KMS-11 (cell line): ENCODE measurements around the gene TAF6L.
"Not testable (repeated sequence)": the region's sequence is repeated elsewhere in the genome, so short reads cannot be mapped to it uniquely, and the experiment has no call there.

Experiments used
- H2AFZ ChIP-seq: fragments of 200-600 bp; sonication (generic); 2 replicates; pipeline ENCODE4 v1.6.1; 2016; ENCODE audit warnings: antibody characterized with exemption, mixed run types, low read depth
- H3K27ac ChIP-seq: fragments of 200-600 bp; sonication (generic); 2 replicates; pipeline ENCODE4 v1.6.1; 2016; ENCODE audit warnings: mild to moderate bottlenecking, mixed run types
- H3K27me3 ChIP-seq: fragments of 200-600 bp; sonication (generic); 2 replicates; pipeline ENCODE4 v1.6.1; 2017; ENCODE audit warnings: mild to moderate bottlenecking, low read depth, mixed run types, moderate library complexity; ENCODE audit not compliant: insufficient read depth
- H3K36me3 ChIP-seq: fragments of 200-600 bp; sonication (generic); 2 replicates; pipeline ENCODE4 v1.6.1; 2017; ENCODE audit warnings: mild to moderate bottlenecking, mixed run types; ENCODE audit not compliant: insufficient read depth
- H3K4me1 ChIP-seq: fragments of 200-600 bp; sonication (generic); 2 replicates; pipeline ENCODE4 v1.6.1; 2016; ENCODE audit warnings: mild to moderate bottlenecking, low read depth, mixed run types; ENCODE audit not compliant: poor library complexity, severe bottlenecking
- H3K4me2 ChIP-seq: fragments of 200-600 bp; sonication (generic); 2 replicates; pipeline ENCODE4 v1.7.0; 2016; ENCODE audit warnings: mild to moderate bottlenecking, mixed run types
- H3K4me3 ChIP-seq: fragments of 200-600 bp; sonication (generic); IDR thresholded peaks from 2 replicates; pipeline ENCODE4 v1.6.1; 2017; ENCODE audit warnings: low read depth, low read length, mixed read lengths; ENCODE audit not compliant: insufficient read depth
- H3K79me2 ChIP-seq: fragments of 200-600 bp; sonication (generic); 2 replicates; pipeline ENCODE4 v1.6.1; 2016; ENCODE audit warnings: low read depth, mixed run types; ENCODE audit not compliant: insufficient read depth
- H3K9ac ChIP-seq: fragments of 200-600 bp; sonication (generic); 2 replicates; pipeline ENCODE4 v1.6.1; 2016; ENCODE audit warnings: mild to moderate bottlenecking, mixed run types
- H4K20me1 ChIP-seq: fragments of 200-600 bp; sonication (generic); 2 replicates; pipeline ENCODE4 v1.6.1; 2016; ENCODE audit warnings: mild to moderate bottlenecking, mixed run types; ENCODE audit not compliant: insufficient read depth
- CTCF ChIP-seq: fragments of 200-600 bp; sonication (generic); conservative IDR thresholded peaks from 2 replicates; pipeline ENCODE4 v1.6.1; 2017; ENCODE audit warnings: low read depth, mild to moderate bottlenecking, antibody characterized with exemption, low read length, moderate library complexity, mixed read lengths

TAF6L gene

GRCh38 chr11:62728171-62728988 lies 42.8 kb upstream of the TAF6L start, which contains the start of gene TTC9C:
Gene TTC9C, plus strand, starts transcription at chr11:62728486. Its CDS starts 363 bp downstream, at chr11:62728849.
- Histone ChIP-seq H3K27me3 (no peaks in the 10 kb centered on the region), H3K4me1 (peaks cover 30% of the 10 kb centered on the region), H3K4me2 (peak within 1 kb of the TSS; percentile 82), H3K27ac (peak within 1 kb of the TSS; percentile 89), H3K4me3 (no peak within 1 kb of the TSS), H3K9ac (peak within 1 kb of the TSS; percentile 77), H2AFZ (peak within 1 kb of the TSS; percentile 70), H4K20me1 (peaks cover 16% of the 10 kb centered on the region; the same call in 1 of the 2 replicates), H3K36me3 (peaks cover 6% of the 10 kb centered on the region; the same call in 1 of the 2 replicates), H3K79me2 (peaks cover 56% of the 10 kb centered on the region)
- no peak for TF ChIP-seq CTCF

- not testable (repeated sequence) for H3K36me3 ChIP-seq, H3K27me3 ChIP-seq, H4K20me1 ChIP-seq, H2AFZ ChIP-seq, H3K4me3 ChIP-seq
- H3K27ac ChIP-seq = peak overlapping the region; percentile 29; the same call in 1 of the 2 replicates
- H3K4me2 ChIP-seq = peak overlapping the region; percentile 82
- peaks cover 39% of the 10 kb centered on the region for H3K79me2 ChIP-seq
- H3K4me1 ChIP-seq = peaks cover 16% of the 10 kb centered on the region
- peak overlapping the region; percentile 9; the same call in 1 of the 2 replicates for H3K9ac ChIP-seq
These were observed 41.1 kb upstream of the TAF6L start for GRCh38 chr11:62730076-62730475.

DNA sequence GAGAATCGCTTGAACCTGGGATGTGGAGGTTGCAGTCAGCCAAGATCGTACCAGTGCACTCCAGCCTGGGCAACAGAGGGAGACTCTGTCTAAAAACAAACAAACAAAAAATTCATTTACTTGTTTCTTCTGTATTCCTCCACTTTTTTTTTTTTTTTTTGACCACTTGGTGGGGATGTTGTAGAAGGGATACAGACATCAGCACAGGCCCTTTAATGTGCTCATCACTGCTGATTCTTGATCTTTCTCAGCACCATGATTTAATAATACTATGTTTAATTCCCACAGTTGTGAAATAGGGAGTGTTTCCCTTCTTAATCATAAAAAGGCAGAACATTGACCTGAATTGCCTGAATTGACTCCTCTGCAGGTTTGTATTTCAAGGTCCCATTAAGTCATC lies 38.4 kb upstream of the TAF6L start:
- TF ChIP-seq CTCF = peak; percentile 38
- no peak overlapping the region for H3K4me2 ChIP-seq
- H4K20me1 ChIP-seq = no peaks in the 10 kb centered on the region
- no peak overlapping the region; the same call in 1 of the 2 replicates for H3K27ac ChIP-seq
- H3K4me1 ChIP-seq = peaks cover 16% of the 10 kb centered on the region
- no peaks in the 10 kb centered on the region for H3K27me3 ChIP-seq
- no peaks in the 10 kb centered on the region for H3K36me3 ChIP-seq
- H3K79me2 ChIP-seq = peaks cover 21% of the 10 kb centered on the region
- H3K4me3 ChIP-seq = no peak overlapping the region
- no peak overlapping the region for H3K9ac ChIP-seq
- H2AFZ ChIP-seq = no peak overlapping the region

GRCh38 chr11:62737196-62737595 lies 34.0 kb upstream of the TAF6L start:
- Histone ChIP-seq H3K36me3 (no peaks in the 10 kb centered on the region), H3K79me2 (no peaks in the 10 kb centered on the region; the same call in 1 of the 2 replicates), H3K4me2 (no peak overlapping the region), H2AFZ (no peak overlapping the region), H3K27me3 (no peaks in the 10 kb centered on the region), H3K4me3 (no peak overlapping the region), H3K9ac (no peak overlapping the region), H3K27ac (no peak overlapping the region), H3K4me1 (peaks cover 7% of the 10 kb centered on the region), H4K20me1 (no peaks in the 10 kb centered on the region)
- no peak for TF ChIP-seq CTCF
